ENCODE results near the gene SLC35F3. TPM values are rescaled to one million over a fixed set of nuclear protein-coding genes. Genes with fewer than 3 reads are reported as not detected.

SLC35F3 gene
- polyA plus RNA-seq, 1 experiment: 0.06 TPM

- H3K4me3 ChIP-seq (ENCODE audit: low read depth, low read length): no peak overlapping the region
- no peaks in the 10 kb centered on the region for H3K36me3 ChIP-seq (ENCODE audit: control insufficient read depth, insufficient read depth, low read length)
- H3K27me3 ChIP-seq (ENCODE audit: control insufficient read depth, insufficient read depth, low read length): no peaks in the 10 kb centered on the region
- ChIA-PET POLR2A (no interaction called here), CTCF (interaction anchor here (0.9 to 1.6 kb wide), 3 partner anchors 8 to 666 kb away, joined by 3 to 7 read pairs (median 4); no protein-coding TSS in a partner anchor)
- no peak for DNase-seq (ENCODE audit: low read depth)
- TF ChIP-seq CTCF (IDR thresholded peaks at IDR 0.05; ENCODE audit: insufficient read depth, low read depth, low read length): no peak
Measured at GRCh38 chr1:234107416-234108021, 203.0 kb downstream of the SLC35F3 start.

GRCh38 chr1:234108921-234109320, 204.4 kb downstream of the SLC35F3 start:
- DNase-seq (ENCODE audit: low read depth): no peak
- POLR2A ChIA-PET: no interaction called here
- no peak overlapping the region for H3K4me3 ChIP-seq (ENCODE audit: low read depth, low read length)
- TF ChIP-seq CTCF (IDR thresholded peaks at IDR 0.05; ENCODE audit: insufficient read depth, low read depth, low read length): no peak
- no peaks in the 10 kb centered on the region for H3K36me3 ChIP-seq (ENCODE audit: control insufficient read depth, insufficient read depth, low read length)
- H3K27me3 ChIP-seq (ENCODE audit: control insufficient read depth, insufficient read depth, low read length): no peaks in the 10 kb centered on the region
- CTCF ChIA-PET: interaction anchor here (1.2 kb wide), 1 partner anchor 201 kb away, joined by 3 read pairs; no protein-coding TSS in a partner anchor

- POLR2A ChIA-PET: no interaction called here
- CTCF ChIA-PET: interaction anchor here (1.2 to 1.5 kb wide), 2 partner anchors 9 to 200 kb away, joined by 3 read pairs; no protein-coding TSS in a partner anchor
- Histone ChIP-seq H3K36me3 (ENCODE audit: control insufficient read depth, insufficient read depth, low read length) (no peaks in the 10 kb centered on the region), H3K27me3 (ENCODE audit: control insufficient read depth, insufficient read depth, low read length) (no peaks in the 10 kb centered on the region), H3K4me3 (ENCODE audit: low read depth, low read length) (no peak overlapping the region)
- TF ChIP-seq CTCF (IDR thresholded peaks at IDR 0.05; ENCODE audit: insufficient read depth, low read depth, low read length): no peak
- no peak for DNase-seq (ENCODE audit: low read depth)
Measured at GRCh38 chr1:234109840-234110239, 205.4 kb downstream of the SLC35F3 start.

- DNase-seq (ENCODE audit: low read depth): no peak
- ChIA-PET CTCF (interaction anchor here (1.2 to 1.6 kb wide), 4 partner anchors 9 to 202 kb away, joined by 3 to 7 read pairs (median 4); no protein-coding TSS in a partner anchor), POLR2A (no interaction called here)
- no peaks in the 10 kb centered on the region for H3K27me3 ChIP-seq (ENCODE audit: control insufficient read depth, insufficient read depth, low read length)
- no peak overlapping the region for H3K4me3 ChIP-seq (ENCODE audit: low read depth, low read length)
- peak; percentile 30; the same call in 1 of the 2 replicates for TF ChIP-seq CTCF (IDR thresholded peaks at IDR 0.05; ENCODE audit: insufficient read depth, low read depth, low read length)
- H3K36me3 ChIP-seq (ENCODE audit: control insufficient read depth, insufficient read depth, low read length): no peaks in the 10 kb centered on the region
Measured at GRCh38 chr1:234111458-234112142, 207.1 kb downstream of the SLC35F3 start.

- POLR2A ChIA-PET: no interaction called here
- Histone ChIP-seq H3K36me3 (ENCODE audit: control insufficient read depth, insufficient read depth, low read length) (no peaks in the 10 kb centered on the region), H3K4me3 (ENCODE audit: low read depth, low read length) (no peak overlapping the region), H3K27me3 (ENCODE audit: control insufficient read depth, insufficient read depth, low read length) (no peaks in the 10 kb centered on the region; the same call in 1 of the 2 replicates)
- DNase-seq (ENCODE audit: low read depth): no peak
- TF ChIP-seq CTCF (IDR thresholded peaks at IDR 0.05; ENCODE audit: insufficient read depth, low read depth, low read length): peak; percentile 67
- CTCF ChIA-PET: interaction anchor here (0.6 to 3.4 kb wide), 12 partner anchors 8 to 705 kb away, joined by 3 to 26 read pairs (median 3); no protein-coding TSS in a partner anchor
Measured at GRCh38 chr1:234114648-234115307, 210.3 kb downstream of the SLC35F3 start.

Measured in BJ (cell line).